Measurements from ENCODE around the gene ZNF740. TPM values are rescaled to one million over a fixed set of nuclear protein-coding genes. Genes with fewer than 3 reads are reported as not detected.

ZNF740 gene
- total RNA-seq, 1 experiment from 2014 or later = 46.8 TPM

- H3K4me1 ChIP-seq (ENCODE audit: control insufficient read depth, insufficient read depth, low read length) = peaks cover 30% of the 10 kb centered on the region
- intact Hi-C loops (cut with micrococcal nuclease; ENCODE audit: unreplicated experiment) (no loop called here), in situ Hi-C loops (cut with HindIII; ENCODE audit: low pct_unique_long_range_greater_than_20kb, low sequenced_read_pairs) (no loop called here)
- CTCF ChIA-PET = interaction anchor here (1.3 kb wide), 1 partner anchor 13 kb away, joined by 3 read pairs; no protein-coding TSS in a partner anchor
- POLR2A ChIA-PET = no interaction called here
- no peaks in the 10 kb centered on the region; the same call in 1 of the 2 replicates for H3K36me3 ChIP-seq (ENCODE audit: control insufficient read depth, insufficient read depth, low read length)
- H3K27ac ChIP-seq (ENCODE audit: low read length) = peak overlapping the region; percentile 77
- no peak for TF ChIP-seq TCF7L2 (IDR thresholded peaks at IDR 0.05; ENCODE audit: low read depth, low read length)
- TF ChIP-seq REST (IDR thresholded peaks at IDR 0.05; ENCODE audit: insufficient read depth in 1 of 2, low read depth in 2 of 2, low read length in 1 of 2) = no peak
- TF ChIP-seq SIN3A (IDR thresholded peaks at IDR 0.05; ENCODE audit: borderline replicate concordance, insufficient read depth, low read depth, low read length) = no peak
- TF ChIP-seq POLR2AphosphoS5 (IDR thresholded peaks at IDR 0.05; ENCODE audit: low read depth, low read length) = no peak
- TF ChIP-seq CTCF (IDR thresholded peaks at IDR 0.05) = no peak
- no peaks in the 10 kb centered on the region; the same call in 1 of the 2 replicates for H3K27me3 ChIP-seq (ENCODE audit: control insufficient read depth, insufficient read depth, low read length)
- peak; percentile 74 for ATAC-seq
- H3K4me3 ChIP-seq (ENCODE audit: low read depth in 2 of 2, low read length in 2 of 2) = peak overlapping the region; percentile 47 to 67
- DNase-seq (ENCODE audit: low read depth, low spot score) = no peak
- BruUV-seq (replicated peaks) = no TSS peak
- H3K9me3 ChIP-seq (ENCODE audit: control insufficient read depth, insufficient read depth, low read depth, low read length) = no peaks in the 10 kb centered on the region
These were observed 52.3 kb downstream of the ZNF740 start for GRCh38 chr12:53232646-53233461.

- in situ Hi-C loops (cut with HindIII; ENCODE audit: low pct_unique_long_range_greater_than_20kb, low sequenced_read_pairs) = no loop called here
- BruUV-seq (replicated peaks) = no TSS peak
- no peak overlapping the region for H3K27ac ChIP-seq (ENCODE audit: low read length)
- no peaks in the 10 kb centered on the region; the same call in 1 of the 2 replicates for H3K27me3 ChIP-seq (ENCODE audit: control insufficient read depth, insufficient read depth, low read length)
- ATAC-seq (no peak), DNase-seq (ENCODE audit: low read depth, low spot score) (no peak)
- TF ChIP-seq SIN3A (IDR thresholded peaks at IDR 0.05; ENCODE audit: borderline replicate concordance, insufficient read depth, low read depth, low read length) = no peak
- TF ChIP-seq REST (IDR thresholded peaks at IDR 0.05; ENCODE audit: insufficient read depth in 1 of 2, low read depth in 2 of 2, low read length in 1 of 2) = no peak
- TF ChIP-seq TCF7L2 (IDR thresholded peaks at IDR 0.05; ENCODE audit: low read depth, low read length) = no peak
- TF ChIP-seq CTCF (IDR thresholded peaks at IDR 0.05) = no peak
- intact Hi-C loops (cut with micrococcal nuclease; ENCODE audit: unreplicated experiment) = no loop called here
- peaks cover 30% of the 10 kb centered on the region for H3K4me1 ChIP-seq (ENCODE audit: control insufficient read depth, insufficient read depth, low read length)
- POLR2A ChIA-PET = no interaction called here
- no peak overlapping the region for H3K4me3 ChIP-seq (ENCODE audit: low read depth in 2 of 2, low read length in 2 of 2)
- CTCF ChIA-PET = interaction anchor here (1.3 kb wide), 1 partner anchor 14 kb away, joined by 3 read pairs; no protein-coding TSS in a partner anchor
- H3K36me3 ChIP-seq (ENCODE audit: control insufficient read depth, insufficient read depth, low read length) = no peaks in the 10 kb centered on the region; the same call in 1 of the 2 replicates
- no peaks in the 10 kb centered on the region for H3K9me3 ChIP-seq (ENCODE audit: control insufficient read depth, insufficient read depth, low read depth, low read length)
These were observed 53.2 kb downstream of the ZNF740 start for GRCh38 chr12:53233671-53234121.

Data from Panc1 (cell line).